SK-N-SH treated with all-trans-retinoic acid at 6 μM for 48 hours (cell line): ENCODE results near the gene PPP3CA.

Experiments
- ATAC-seq: fragments of 200-7000 bp; cut with Tn5 transposase; 3 replicates; pipeline ENCODE4 v1.9.1; 2020; ENCODE audit warnings: mild to moderate bottlenecking, moderate library complexity
- ARNTL ChIP-seq: fragments of 450-650 bp; formaldehyde crosslinking; IDR thresholded peaks from 2 replicates; pipeline ENCODE4 v1.5.0; 2020; ENCODE audit warnings: low read depth, mild to moderate bottlenecking, moderate library complexity, borderline replicate concordance
- BACH2 ChIP-seq: fragments of 250-450 bp; sonication (Bioruptor Pico); IDR thresholded peaks from 2 replicates; pipeline ENCODE4 v1.9.0; 2021; ENCODE audit warnings: mild to moderate bottlenecking, borderline replicate concordance
- CSDC2 ChIP-seq: fragments of 250-450 bp; sonication (Bioruptor Pico); IDR thresholded peaks from 2 replicates; pipeline ENCODE4 v1.5.0; 2020; ENCODE audit warnings: mild to moderate bottlenecking, moderate library complexity
- ESRRG ChIP-seq: fragments of 250-450 bp; sonication (Bioruptor Pico); IDR thresholded peaks from 2 replicates; pipeline ENCODE4 v1.6.1; 2021; ENCODE audit warnings: mild to moderate bottlenecking
- GLIS3 ChIP-seq: fragments of 250-450 bp; sonication (Bioruptor Pico); IDR thresholded peaks from 2 replicates; pipeline ENCODE4 v1.5.0; 2020; ENCODE audit warnings: mild to moderate bottlenecking, moderate library complexity
- ISL1 ChIP-seq: fragments of 250-450 bp; sonication (Bioruptor Pico); IDR thresholded peaks from 2 replicates; pipeline ENCODE4 v2.1.2; 2022; ENCODE audit warnings: mild to moderate bottlenecking, moderate library complexity
- OSR1 ChIP-seq: fragments of 250-450 bp; sonication (Bioruptor Pico); IDR thresholded peaks from 2 replicates; pipeline ENCODE4 v1.8.0; 2022; ENCODE audit warnings: moderate library complexity, mild to moderate bottlenecking, inconsistent platforms
- PATZ1 ChIP-seq: fragments of 250-450 bp; sonication (Bioruptor Pico); IDR thresholded peaks from 2 replicates; pipeline ENCODE4 v1.8.0; 2020; ENCODE audit warnings: mild to moderate bottlenecking, moderate library complexity, borderline replicate concordance
- PPARA ChIP-seq: fragments of 250-450 bp; sonication (Bioruptor Pico); IDR thresholded peaks from 2 replicates; pipeline ENCODE4 v1.5.0; 2020; ENCODE audit warnings: mild to moderate bottlenecking, borderline replicate concordance
- RARB ChIP-seq: fragments of 250-450 bp; sonication (Bioruptor Pico); IDR thresholded peaks from 2 replicates; pipeline ENCODE4 v1.8.0; 2021; ENCODE audit warnings: mild to moderate bottlenecking, moderate library complexity
- SNAI2 ChIP-seq: fragments of 250-450 bp; sonication (Bioruptor Pico); IDR thresholded peaks from 2 replicates; pipeline ENCODE4 v1.5.0; 2020; ENCODE audit warnings: mild to moderate bottlenecking, moderate library complexity
- TCF4 ChIP-seq: fragments of 250-450 bp; sonication (Bioruptor Pico); IDR thresholded peaks from 2 replicates; pipeline ENCODE4 v1.8.0; 2021; ENCODE audit warnings: mild to moderate bottlenecking, moderate library complexity, borderline replicate concordance
- TOX ChIP-seq: fragments of 250-450 bp; sonication (Bioruptor Pico); IDR thresholded peaks from 2 replicates; pipeline ENCODE4 v1.8.0; 2021; ENCODE audit warnings: mild to moderate bottlenecking, moderate library complexity, borderline replicate concordance
- ZC3H10 ChIP-seq: fragments of 250-450 bp; sonication (Bioruptor Pico); IDR thresholded peaks from 2 replicates; pipeline ENCODE4 v1.5.1; 2021; ENCODE audit warnings: mild to moderate bottlenecking, moderate library complexity
- ZFP3 ChIP-seq: fragments of 250-450 bp; sonication (Bioruptor Pico); IDR thresholded peaks from 2 replicates; pipeline ENCODE4 v1.5.0; 2020; ENCODE audit warnings: mild to moderate bottlenecking, moderate library complexity
- ZFP30 ChIP-seq: fragments of 450-650 bp; formaldehyde crosslinking; IDR thresholded peaks from 2 replicates; pipeline ENCODE4 v1.5.0; 2022; ENCODE audit warnings: mild to moderate bottlenecking, moderate library complexity
- ZNF565 ChIP-seq: fragments of 450-650 bp; formaldehyde crosslinking; conservative IDR thresholded peaks from 2 replicates; pipeline ENCODE4 v1.5.0; 2020; ENCODE audit warnings: low read depth, mild to moderate bottlenecking, moderate library complexity
- ZNF70 ChIP-seq: fragments of 450-650 bp; formaldehyde crosslinking; IDR thresholded peaks from 2 replicates; pipeline ENCODE4 v1.5.0; 2020; ENCODE audit warnings: mild to moderate bottlenecking, moderate library complexity
- ZNF8 ChIP-seq: fragments of 450-650 bp; formaldehyde crosslinking; IDR thresholded peaks from 2 replicates; pipeline ENCODE4 v1.5.0; 2020; ENCODE audit warnings: mild to moderate bottlenecking, moderate library complexity
- TF ChIP-seq, protein P1 (sequence below): fragments of 250-450 bp; sonication (Bioruptor Pico); IDR thresholded peaks from 2 replicates; pipeline ENCODE4 v1.5.1; 2021; ENCODE audit warnings: mild to moderate bottlenecking, moderate library complexity
- TF ChIP-seq, protein P2 (sequence below): fragments of 250-450 bp; sonication (Bioruptor Pico); IDR thresholded peaks from 2 replicates; pipeline ENCODE4 v1.5.0; 2020; ENCODE audit warnings: mild to moderate bottlenecking, moderate library complexity

Gene PPP3CA

DNA sequence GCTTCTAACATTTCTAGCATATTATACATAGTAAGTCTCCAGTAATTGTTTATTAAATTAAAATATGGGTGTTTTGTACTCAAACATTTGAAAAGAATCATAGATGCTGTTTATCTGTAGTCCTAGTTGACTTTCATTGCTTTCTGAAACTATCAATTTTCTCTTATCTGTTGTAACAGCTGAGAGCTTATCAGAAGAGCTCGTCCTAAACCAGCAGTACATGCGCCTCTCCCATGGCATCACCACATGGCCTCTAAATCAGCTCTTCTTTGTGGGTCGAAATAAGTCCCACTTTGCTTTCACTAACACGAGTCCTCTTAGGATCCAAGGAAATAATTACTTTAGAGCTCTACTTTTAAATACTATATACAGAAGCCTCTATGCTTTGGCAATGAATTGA is 55.1 kb downstream of the PPP3CA start:
- TF ChIP-seq TCF4 (CRISPR knock-in tag), result peak; percentile 60; the same call in 1 of the 2 replicates
- TF ChIP-seq ZFP3 (CRISPR knock-in tag), result no peak
- no peak for ATAC-seq

DNA sequence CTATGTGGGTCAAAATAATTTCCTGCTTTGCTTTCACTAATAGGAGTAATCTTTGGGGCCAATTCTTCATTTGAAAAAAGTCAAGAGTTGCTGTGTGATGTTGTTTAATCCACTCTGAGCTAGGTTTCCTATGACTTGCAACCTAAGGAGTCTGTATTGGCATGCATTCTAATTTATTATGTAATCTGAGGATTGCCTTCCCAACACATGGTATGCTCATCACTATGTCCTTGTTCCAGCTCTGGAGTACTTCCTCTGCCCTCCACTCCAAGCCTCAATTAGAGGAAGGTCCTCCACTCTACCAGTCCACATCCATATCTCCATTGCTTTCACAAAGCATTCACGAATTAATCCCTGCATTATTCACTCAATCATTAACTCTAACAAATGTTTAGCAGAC is 56.1 kb downstream of the PPP3CA start:
- TF ChIP-seq PATZ1 (no peak), TCF4 (CRISPR knock-in tag) (no peak), OSR1 (no peak), ESRRG (CRISPR knock-in tag) (no peak), RARB (CRISPR knock-in tag) (no peak), ZFP30 (no peak), BACH2 (CRISPR knock-in tag) (no peak), ISL1 (no peak), ZNF70 (no peak), ZC3H10 (CRISPR knock-in tag) (no peak)
- TF ChIP-seq, protein P1, sequence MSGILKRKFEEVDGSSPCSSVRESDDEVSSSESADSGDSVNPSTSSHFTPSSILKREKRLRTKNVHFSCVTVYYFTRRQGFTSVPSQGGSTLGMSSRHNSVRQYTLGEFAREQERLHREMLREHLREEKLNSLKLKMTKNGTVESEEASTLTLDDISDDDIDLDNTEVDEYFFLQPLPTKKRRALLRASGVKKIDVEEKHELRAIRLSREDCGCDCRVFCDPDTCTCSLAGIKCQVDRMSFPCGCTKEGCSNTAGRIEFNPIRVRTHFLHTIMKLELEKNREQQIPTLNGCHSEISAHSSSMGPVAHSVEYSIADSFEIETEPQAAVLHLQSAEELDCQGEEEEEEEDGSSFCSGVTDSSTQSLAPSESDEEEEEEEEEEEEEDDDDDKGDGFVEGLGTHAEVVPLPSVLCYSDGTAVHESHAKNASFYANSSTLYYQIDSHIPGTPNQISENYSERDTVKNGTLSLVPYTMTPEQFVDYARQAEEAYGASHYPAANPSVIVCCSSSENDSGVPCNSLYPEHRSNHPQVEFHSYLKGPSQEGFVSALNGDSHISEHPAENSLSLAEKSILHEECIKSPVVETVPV (CRISPR knock-in tag), result no peak
- TF ChIP-seq, all 23 proteins: peak for 0
- no peak for ATAC-seq

DNA sequence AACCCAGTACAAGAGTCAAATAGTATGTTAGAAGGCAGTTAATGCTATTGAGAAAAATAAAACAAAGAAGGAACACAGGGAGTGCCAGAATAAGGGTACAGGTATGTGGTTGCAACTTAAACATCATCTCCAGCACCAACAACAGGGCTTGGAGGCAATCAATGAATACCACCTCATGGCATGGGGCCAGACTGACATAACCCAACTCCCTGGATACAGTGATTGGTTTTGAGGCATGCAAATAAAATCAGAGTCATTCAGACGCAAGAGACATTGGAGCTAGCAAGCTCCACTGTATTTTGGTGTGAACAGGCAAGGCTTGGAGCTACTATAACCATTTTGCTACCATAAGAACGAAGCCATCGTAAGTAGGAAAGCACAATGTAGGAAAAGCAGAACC is 56.7 kb downstream of the PPP3CA start:
- TF ChIP-seq TCF4 (CRISPR knock-in tag) (no peak), ARNTL (CRISPR knock-in tag) (no peak), BACH2 (CRISPR knock-in tag) (no peak), OSR1 (no peak), ZNF70 (no peak), ZC3H10 (CRISPR knock-in tag) (no peak)
- ATAC-seq, result no peak

DNA sequence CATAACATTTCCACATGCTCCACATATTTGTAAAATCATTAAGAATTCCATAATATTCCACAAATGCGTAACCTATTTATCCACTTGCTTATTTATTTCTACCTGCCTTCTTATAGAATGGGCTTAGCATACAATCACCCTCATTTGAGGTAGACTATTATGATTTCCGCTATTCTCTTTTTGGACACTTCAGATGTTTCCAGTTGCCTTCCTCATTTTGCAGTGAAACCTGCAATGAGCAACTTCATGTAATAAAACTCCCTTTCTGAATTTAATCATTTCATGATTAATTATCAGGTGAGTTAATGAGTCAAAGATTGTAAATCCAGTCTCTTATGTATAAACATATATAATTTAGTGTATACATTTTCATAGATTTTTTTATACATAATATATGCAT is 58.0 kb downstream of the PPP3CA start:
- ATAC-seq, result no peak
- TF ChIP-seq ZNF70 (no peak), ZFP30 (no peak), BACH2 (CRISPR knock-in tag) (no peak), ZNF565 (CRISPR knock-in tag) (no peak)

DNA sequence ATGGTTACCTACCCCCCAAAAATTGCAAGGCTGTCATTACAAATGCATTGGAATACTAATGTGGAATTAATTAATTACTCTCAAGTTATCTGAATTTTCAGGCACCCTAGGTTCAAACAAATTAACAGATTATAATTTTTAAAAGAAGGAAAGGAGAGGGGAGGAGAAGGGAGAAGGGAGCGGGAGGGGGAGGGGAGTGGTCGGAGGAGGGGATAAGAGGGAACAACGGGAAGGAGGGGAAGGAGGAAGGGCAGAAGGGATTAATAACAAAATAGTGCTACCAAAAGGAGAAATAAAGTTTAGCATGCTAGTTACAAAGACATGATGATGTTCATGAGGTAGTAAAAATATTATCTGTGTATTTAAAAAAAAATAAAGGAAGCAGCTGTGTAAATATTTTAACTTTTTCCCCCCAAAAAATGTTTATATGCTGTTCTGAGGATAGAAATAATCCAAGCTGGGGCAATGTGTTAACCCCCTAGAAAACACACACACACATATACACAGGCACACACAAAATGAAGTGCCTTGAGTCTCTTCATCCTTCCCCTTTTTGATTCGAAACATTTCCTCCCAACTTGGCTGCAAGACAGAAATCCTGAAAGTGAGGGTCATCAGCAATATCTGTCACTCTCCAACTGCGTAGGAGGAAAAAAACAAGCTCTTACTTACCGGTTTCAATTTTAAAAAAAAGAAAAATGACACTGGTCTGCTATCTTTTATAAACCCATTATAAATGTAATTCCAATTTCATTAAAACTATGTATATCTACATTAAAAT is 58.8 kb downstream of the PPP3CA start:
- no peak for ATAC-seq

GRCh38 chr4:101287324-101287723 is 60.0 kb downstream of the PPP3CA start:
- ATAC-seq, result no peak
- TF ChIP-seq ZNF8 (CRISPR knock-in tag) (no peak), OSR1 (no peak), BACH2 (CRISPR knock-in tag) (no peak), ZFP3 (CRISPR knock-in tag) (no peak), PATZ1 (no peak), SNAI2 (CRISPR knock-in tag) (no peak), GLIS3 (CRISPR knock-in tag) (no peak), CSDC2 (CRISPR knock-in tag) (no peak), RARB (CRISPR knock-in tag) (no peak), ISL1 (no peak)
- TF ChIP-seq, protein P1 (CRISPR knock-in tag), result no peak

More for the DNA sequence above, 58.8 kb downstream of the PPP3CA start:
- TF ChIP-seq ZNF70, result no peak
- no peak for TF ChIP-seq ZC3H10 (CRISPR knock-in tag)
- no peak for TF ChIP-seq BACH2 (CRISPR knock-in tag)
- TF ChIP-seq PPARA (CRISPR knock-in tag), result no peak
- TF ChIP-seq, protein P2, sequence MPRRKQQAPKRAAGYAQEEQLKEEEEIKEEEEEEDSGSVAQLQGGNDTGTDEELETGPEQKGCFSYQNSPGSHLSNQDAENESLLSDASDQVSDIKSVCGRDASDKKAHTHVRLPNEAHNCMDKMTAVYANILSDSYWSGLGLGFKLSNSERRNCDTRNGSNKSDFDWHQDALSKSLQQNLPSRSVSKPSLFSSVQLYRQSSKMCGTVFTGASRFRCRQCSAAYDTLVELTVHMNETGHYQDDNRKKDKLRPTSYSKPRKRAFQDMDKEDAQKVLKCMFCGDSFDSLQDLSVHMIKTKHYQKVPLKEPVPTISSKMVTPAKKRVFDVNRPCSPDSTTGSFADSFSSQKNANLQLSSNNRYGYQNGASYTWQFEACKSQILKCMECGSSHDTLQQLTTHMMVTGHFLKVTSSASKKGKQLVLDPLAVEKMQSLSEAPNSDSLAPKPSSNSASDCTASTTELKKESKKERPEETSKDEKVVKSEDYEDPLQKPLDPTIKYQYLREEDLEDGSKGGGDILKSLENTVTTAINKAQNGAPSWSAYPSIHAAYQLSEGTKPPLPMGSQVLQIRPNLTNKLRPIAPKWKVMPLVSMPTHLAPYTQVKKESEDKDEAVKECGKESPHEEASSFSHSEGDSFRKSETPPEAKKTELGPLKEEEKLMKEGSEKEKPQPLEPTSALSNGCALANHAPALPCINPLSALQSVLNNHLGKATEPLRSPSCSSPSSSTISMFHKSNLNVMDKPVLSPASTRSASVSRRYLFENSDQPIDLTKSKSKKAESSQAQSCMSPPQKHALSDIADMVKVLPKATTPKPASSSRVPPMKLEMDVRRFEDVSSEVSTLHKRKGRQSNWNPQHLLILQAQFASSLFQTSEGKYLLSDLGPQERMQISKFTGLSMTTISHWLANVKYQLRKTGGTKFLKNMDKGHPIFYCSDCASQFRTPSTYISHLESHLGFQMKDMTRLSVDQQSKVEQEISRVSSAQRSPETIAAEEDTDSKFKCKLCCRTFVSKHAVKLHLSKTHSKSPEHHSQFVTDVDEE (CRISPR knock-in tag), result no peak
- no peak for TF ChIP-seq TOX (CRISPR knock-in tag)
- no peak for TF ChIP-seq ARNTL (CRISPR knock-in tag)
- TF ChIP-seq ISL1, result no peak
